ENCODE data around the gene C5orf63.

GRCh38 chr5:127111112-127111511 is 37.8 kb upstream of the C5orf63 start:
- TF ChIP-seq CTCF (IDR thresholded peaks at IDR 0.05; ENCODE audit: insufficient read depth, low read length) (no peak), POLR2AphosphoS5 (IDR thresholded peaks at IDR 0.05; ENCODE audit: low read depth) (no peak), SPI1 (IDR thresholded peaks at IDR 0.05; ENCODE audit: borderline replicate concordance, low read depth) (no peak), GABPA (IDR thresholded peaks at IDR 0.05; ENCODE audit: low read depth) (no peak), REST (IDR thresholded peaks at IDR 0.05; ENCODE audit: insufficient replicate concordance, low read depth) (no peak)

All from HL-60 (cell line).